Subcutaneous adipose tissue (tissue), 4 donors: ENCODE data around the gene TULP4. TPM values are rescaled to one million over a fixed set of nuclear protein-coding genes. Genes with fewer than 3 reads are reported as not detected.

Experiments
- CTCF ChIP-seq: fragments of 450-650 bp; IDR thresholded peaks from one replicate; pipeline ENCODE4 v1.5.1; 2016; ENCODE audit warnings: low read depth, mild to moderate bottlenecking, control low read depth, antibody characterized with exemption, moderate library complexity
- small RNA-seq: library from RNA; depleted of rRNA; stranded (forward); fragments of <200 nt; gene quantifications from one replicate; pipeline ENCODE3, GENCODE V24; 2016
- total RNA-seq, 4 donors: library from RNA; depleted of rRNA; stranded (reverse); fragments of >200 nt; gene quantifications; one replicate each; pipeline ENCODE4 v1.1.0, GENCODE V29; 2016

TULP4 gene
- total RNA-seq, 4 donors from 2014 or later = 83.6 to 170 (median 123) TPM

- no peak for TF ChIP-seq CTCF
Observed at GRCh38 chr6:158559895-158560835, 247.9 kb downstream of the TULP4 start, which contains the start of gene TMEM181. TSS of gene TMEM181 (plus strand) at chr6:158560091. CDS start at chr6:158560225, 134 bp downstream.

- TF ChIP-seq CTCF = no peak
Observed at GRCh38 chr6:158560836-158561320, 248.6 kb downstream of the TULP4 start.

Small RNAs within 50 kb of the gene (small RNA-seq; reads per million reads assigned to genes)
- gene RN7SL173P = not detected

Other genes starting within 250 kb of the TULP4 start
- 10 to 100 TPM in 3 of 4 donors, 1 to 10 TPM in 1; 6.2 to 13.4 (median 12.0) TPM for gene SERAC1, start 144.2 kb upstream of the TULP4 start, total RNA-seq
- 1 to 10 TPM; 2.6 to 6.4 (median 3.8) TPM for gene GTF2H5, start 144.1 kb upstream of the TULP4 start, total RNA-seq
- 10 to 100 TPM; 15.1 to 33.1 (median 19.7) TPM for gene TMEM181, start 247.6 kb downstream of the TULP4 start, total RNA-seq